BLaER1 treated with 17β-estradiol and CSF1 and Interleukin-3, amounts not matched to agents 10 nM and 100 nM (cell line): ENCODE data around the gene ARRDC2.
"Not testable (repeated sequence)": the region's sequence is repeated elsewhere in the genome, so short reads cannot be mapped to it uniquely, and the experiment has no call there.

ENCODE experiments used
- H3K27ac ChIP-seq, 11 experiments: shearing (Covaris generic); formaldehyde crosslinking; 2 replicates each; pipeline ENCODE4 v1.8.1; 2022
- H3K27me3 ChIP-seq, 11 experiments: shearing (Covaris generic); formaldehyde crosslinking; 2 replicates each; pipeline ENCODE4 v1.8.1; 2022
- H3K36me3 ChIP-seq, 11 experiments: shearing (Covaris generic); formaldehyde crosslinking; 2 replicates each; pipeline ENCODE4 v1.8.1; 2022
- H3K4me1 ChIP-seq, 10 experiments: shearing (Covaris generic); formaldehyde crosslinking; 2 replicates each; pipeline ENCODE4 v1.8.1; 2022
- H3K4me2 ChIP-seq, 11 experiments: shearing (Covaris generic); formaldehyde crosslinking; 2 replicates each; pipeline ENCODE4 v1.8.1; 2022
- H3K4me3 ChIP-seq, 10 experiments: shearing (Covaris generic); formaldehyde crosslinking; 2 replicates each; pipeline ENCODE4 v1.8.1; 2022
- H3K9ac ChIP-seq, 11 experiments: shearing (Covaris generic); formaldehyde crosslinking; 2 replicates each; pipeline ENCODE4 v1.8.1; 2022
- H3K9me3 ChIP-seq, 11 experiments: shearing (Covaris generic); formaldehyde crosslinking; replicated peaks in 1 of 11; 2 replicates each; pipeline ENCODE4 v1.8.1; 2022
- H4K20me1 ChIP-seq, 11 experiments: shearing (Covaris generic); formaldehyde crosslinking; 2 replicates each; pipeline ENCODE4 v1.8.1; 2022
- Cebpa-rat ChIP-seq, 11 experiments: shearing (Covaris generic); IDR thresholded peaks; 2 replicates each; pipeline ENCODE4 v1.8.1; 2022

ARRDC2 gene

GRCh38 chr19:17985037-17985818, 22.7 kb upstream of the ARRDC2 start:
- Histone ChIP-seq H3K9me3 (no peaks in the 10 kb centered on the region), H3K4me1 (peaks cover 5 to 29% (median 22%) of the 10 kb centered on the region in 10 experiments; a peak in 19 of 20 replicates), H3K4me2 (peak overlapping the region in 1 of 11 experiments; percentile 29; a peak in 1 of 22 replicates), H3K9ac (no peak overlapping the region), H3K36me3 (no peaks in the 10 kb centered on the region), H3K27ac (no peak overlapping the region), H3K4me3 (no peak overlapping the region), H3K27me3 (no peaks in the 10 kb centered on the region), H4K20me1 (no peaks in the 10 kb centered on the region)
- no peak for TF ChIP-seq Cebpa-rat (IDR thresholded peaks at IDR 0.05)

GRCh38 chr19:17986569-17986968, 21.4 kb upstream of the ARRDC2 start:
- H4K20me1 ChIP-seq, H3K9ac ChIP-seq, H3K4me3 ChIP-seq, H3K36me3 ChIP-seq, H3K27me3 ChIP-seq, H3K4me2 ChIP-seq, H3K9me3 ChIP-seq, H3K27ac ChIP-seq: not testable (repeated sequence)
- peaks cover 0 to 20% (median 11%) of the 10 kb centered on the region in 10 experiments; a peak in 15 of 20 replicates for H3K4me1 ChIP-seq

GRCh38 chr19:17988161-17988560, 19.8 kb upstream of the ARRDC2 start:
- no peak overlapping the region for H3K4me2 ChIP-seq
- H3K4me1 ChIP-seq = peaks cover 0 to 10% (median 2%) of the 10 kb centered on the region in 10 experiments; a peak in 5 of 20 replicates
- no peaks in the 10 kb centered on the region for H3K36me3 ChIP-seq
- no peak overlapping the region for H3K27ac ChIP-seq
- H3K9me3 ChIP-seq = no peaks in the 10 kb centered on the region
- H3K4me3 ChIP-seq = no peak overlapping the region
- no peak for TF ChIP-seq Cebpa-rat (IDR thresholded peaks at IDR 0.05)
- no peaks in the 10 kb centered on the region for H3K27me3 ChIP-seq
- no peaks in the 10 kb centered on the region for H4K20me1 ChIP-seq
- no peak overlapping the region for H3K9ac ChIP-seq

GRCh38 chr19:17989425-17990094, 18.4 kb upstream of the ARRDC2 start:
- no peaks in the 10 kb centered on the region for H4K20me1 ChIP-seq
- no peak overlapping the region for H3K4me2 ChIP-seq
- H3K9me3 ChIP-seq = no peaks in the 10 kb centered on the region
- no peak overlapping the region for H3K27ac ChIP-seq
- no peaks in the 10 kb centered on the region for H3K36me3 ChIP-seq
- H3K9ac ChIP-seq = no peak overlapping the region
- peaks cover 0 to 10% (median 2%) of the 10 kb centered on the region in 10 experiments; a peak in 5 of 20 replicates for H3K4me1 ChIP-seq
- TF ChIP-seq Cebpa-rat (IDR thresholded peaks at IDR 0.05) = no peak
- no peaks in the 10 kb centered on the region for H3K27me3 ChIP-seq
- no peak overlapping the region for H3K4me3 ChIP-seq

DNA sequence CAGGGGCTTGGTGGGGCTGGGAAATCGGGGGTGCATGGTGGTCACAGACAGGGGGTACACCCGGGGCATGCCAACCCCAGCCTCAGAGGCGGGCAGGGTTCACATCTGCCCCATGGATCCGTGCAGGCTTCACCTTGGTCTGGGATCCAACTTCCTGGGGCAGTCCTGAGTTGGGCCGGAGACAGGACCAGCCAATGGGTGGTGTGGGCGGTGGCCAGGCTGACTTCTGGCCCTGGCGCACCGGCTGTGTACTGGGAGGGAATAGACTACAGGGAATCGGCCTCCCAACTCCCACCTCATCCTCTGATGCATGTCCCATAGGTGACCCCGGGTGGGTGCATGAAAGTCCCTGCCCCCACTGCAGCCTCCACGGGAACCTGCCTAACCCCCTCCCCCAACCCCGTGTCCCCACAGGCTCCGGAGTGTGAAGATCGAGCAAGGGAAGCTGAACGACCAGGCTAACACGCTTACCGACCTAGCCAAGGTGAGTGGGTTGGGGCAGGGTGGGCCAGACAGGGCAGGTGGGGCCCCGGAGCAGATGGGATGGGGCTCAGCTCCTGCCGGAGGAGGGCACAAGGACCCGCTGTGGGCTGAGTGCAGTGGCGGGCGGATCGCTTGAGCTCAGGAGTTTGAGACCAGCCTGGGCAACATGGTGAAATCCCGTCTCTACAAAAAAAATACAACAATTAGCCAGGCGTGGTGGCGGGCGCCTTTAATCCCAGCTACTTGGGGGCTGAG, 14.7 kb upstream of the ARRDC2 start:
- Histone ChIP-seq H3K27ac (no peak overlapping the region), H4K20me1 (no peaks in the 10 kb centered on the region), H3K4me3 (no peak overlapping the region), H3K9me3 (no peaks in the 10 kb centered on the region), H3K36me3 (no peaks in the 10 kb centered on the region), H3K27me3 (no peaks in the 10 kb centered on the region), H3K9ac (no peak overlapping the region), H3K4me2 (no peak overlapping the region), H3K4me1 (peaks cover 0 to 14% (median 6%) of the 10 kb centered on the region in 10 experiments; a peak in 8 of 20 replicates)
- no peak for TF ChIP-seq Cebpa-rat (IDR thresholded peaks at IDR 0.05)

- peak overlapping the region in 6 of 11 experiments; percentile 18 to 48 (median 34); a peak in 8 of 22 replicates for H3K4me2 ChIP-seq
- H3K27ac ChIP-seq = peak overlapping the region in 3 of 11 experiments; percentile 12 to 28 (median 25); a peak in 4 of 22 replicates
- H3K27me3 ChIP-seq = no peaks in the 10 kb centered on the region
- H3K9ac ChIP-seq = peak overlapping the region in 5 of 11 experiments; percentile 28 to 46 (median 37); a peak in 5 of 22 replicates
- no peaks in the 10 kb centered on the region for H3K9me3 ChIP-seq
- 0 out of 22 replicates have a peak, but pooled peaks of 1 of the 11 experiments have one; percentile 11 for TF ChIP-seq Cebpa-rat (IDR thresholded peaks at IDR 0.05)
- H3K36me3 ChIP-seq = no peaks in the 10 kb centered on the region
- H3K4me3 ChIP-seq = no peak overlapping the region
- peaks cover 10 to 37% (median 19%) of the 10 kb centered on the region in 10 experiments for H3K4me1 ChIP-seq
- peaks cover 0 to 5% (median 2%) of the 10 kb centered on the region in 11 experiments; a peak in 10 of 22 replicates for H4K20me1 ChIP-seq
These were observed 11.1 kb upstream of the ARRDC2 start for GRCh38 chr19:17996826-17997316.

GRCh38 chr19:17997969-17998826, 9.8 kb upstream of the ARRDC2 start:
- Histone ChIP-seq H3K9me3 (no peaks in the 10 kb centered on the region), H3K36me3 (peaks cover 0 to 6% (median 4%) of the 10 kb centered on the region in 11 experiments; a peak in 10 of 22 replicates), H3K4me2 (peak overlapping the region in 3 of 11 experiments; percentile 25 to 41 (median 37); a peak in 4 of 22 replicates), H3K4me3 (no peak overlapping the region), H4K20me1 (peaks cover 5 to 18% (median 15%) of the 10 kb centered on the region in 11 experiments; a peak in 19 of 22 replicates), H3K4me1 (peaks cover 23 to 43% (median 32%) of the 10 kb centered on the region in 10 experiments), H3K27ac (peak overlapping the region in 5 of 11 experiments; percentile 0 to 44 (median 27); a peak in 4 of 22 replicates), H3K9ac (peak overlapping the region in 5 of 11 experiments; percentile 17 to 46 (median 21); a peak in 4 of 22 replicates), H3K27me3 (no peaks in the 10 kb centered on the region)
- TF ChIP-seq Cebpa-rat (IDR thresholded peaks at IDR 0.05) = no peak

DNA sequence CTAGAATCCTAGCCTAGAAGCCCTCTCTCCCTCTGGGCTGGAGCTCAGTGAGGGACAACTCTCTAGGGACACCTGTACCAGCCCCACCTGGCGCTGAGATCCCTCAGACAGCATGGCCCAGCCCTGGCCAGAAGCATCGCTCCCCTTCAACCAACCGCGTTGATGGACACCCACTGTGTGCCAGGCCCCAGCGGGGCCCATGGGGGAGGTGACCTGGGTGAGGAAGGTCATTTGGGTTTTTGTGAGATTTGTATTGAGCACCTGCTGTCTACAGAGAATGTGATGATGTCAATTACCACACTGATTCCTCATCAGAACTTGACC, 9.2 kb upstream of the ARRDC2 start:
- Histone ChIP-seq H3K4me2 (peak overlapping the region in 3 of 11 experiments; percentile 25 to 41 (median 37); a peak in 4 of 22 replicates), H3K4me1 (peaks cover 26 to 49% (median 35%) of the 10 kb centered on the region in 10 experiments), H3K36me3 (peaks cover 0 to 10% (median 7%) of the 10 kb centered on the region in 11 experiments; a peak in 11 of 22 replicates), H3K9ac (peak overlapping the region in 1 of 11 experiments; percentile 21; a peak in 1 of 22 replicates), H3K27ac (peak overlapping the region in 4 of 11 experiments; percentile 0 to 44 (median 24); a peak in 4 of 22 replicates), H3K9me3 (no peaks in the 10 kb centered on the region), H3K4me3 (no peak overlapping the region), H4K20me1 (peaks cover 8 to 24% (median 17%) of the 10 kb centered on the region in 11 experiments; a peak in 19 of 22 replicates), H3K27me3 (no peaks in the 10 kb centered on the region)
- TF ChIP-seq Cebpa-rat (IDR thresholded peaks at IDR 0.05) = no peak
